ENCODE data around the gene TRIB2.

Gene TRIB2

DNA sequence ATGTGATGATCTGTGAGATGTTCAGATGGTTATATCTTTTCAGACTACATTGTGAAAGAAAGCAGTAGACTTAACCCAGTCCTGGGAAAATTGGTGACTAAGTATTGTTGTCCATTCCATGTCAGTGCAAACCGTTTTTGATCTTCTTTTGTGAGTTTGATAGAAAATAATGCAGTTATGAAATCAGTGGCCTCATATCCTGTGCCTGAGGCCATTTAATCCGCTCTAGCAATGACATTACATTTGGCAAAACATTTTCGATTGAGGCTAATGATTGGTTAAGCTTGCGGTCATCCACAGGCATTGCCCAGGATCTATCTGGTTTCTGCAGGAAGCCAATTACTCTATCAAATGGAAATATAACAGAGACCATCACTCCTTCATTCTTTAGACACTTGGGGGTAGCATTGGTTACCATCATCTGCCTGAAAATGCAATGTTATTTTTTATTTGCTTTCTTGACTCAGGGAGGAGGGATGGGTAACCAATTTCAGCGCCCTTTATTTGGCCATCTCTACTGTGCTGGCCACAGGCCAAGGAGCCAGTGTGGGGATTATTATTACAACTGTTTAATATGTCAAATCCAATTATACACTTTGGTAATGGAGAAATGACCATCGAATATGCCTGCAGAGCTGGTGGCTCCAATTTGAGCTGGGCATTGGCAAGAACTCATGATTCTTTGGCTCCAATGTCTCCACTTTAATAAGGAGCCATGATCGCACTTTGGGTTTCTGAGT lies 33.6 kb downstream of the TRIB2 start:
- no peak for DNase-seq

DNA sequence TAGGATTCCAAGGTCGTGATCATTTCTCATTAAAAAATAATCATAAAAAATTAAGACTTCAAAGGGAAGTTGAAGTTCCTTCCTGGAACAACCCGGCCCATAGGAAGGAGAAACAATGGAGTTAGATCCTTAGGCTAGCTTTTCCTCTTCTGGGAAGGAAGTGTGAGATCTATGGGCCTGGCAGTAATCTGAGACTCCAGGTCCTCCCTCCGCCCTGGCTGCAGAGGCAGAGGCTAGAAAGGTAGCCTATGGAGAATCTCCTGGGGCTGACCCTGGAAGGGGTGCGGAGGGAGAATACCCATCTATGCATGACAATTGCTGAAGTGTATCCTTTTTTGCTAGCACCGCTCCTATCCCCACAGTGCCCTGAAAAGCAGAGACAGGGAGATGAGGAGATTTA lies 37.9 kb downstream of the TRIB2 start:
- DNase-seq, result no peak

DNA sequence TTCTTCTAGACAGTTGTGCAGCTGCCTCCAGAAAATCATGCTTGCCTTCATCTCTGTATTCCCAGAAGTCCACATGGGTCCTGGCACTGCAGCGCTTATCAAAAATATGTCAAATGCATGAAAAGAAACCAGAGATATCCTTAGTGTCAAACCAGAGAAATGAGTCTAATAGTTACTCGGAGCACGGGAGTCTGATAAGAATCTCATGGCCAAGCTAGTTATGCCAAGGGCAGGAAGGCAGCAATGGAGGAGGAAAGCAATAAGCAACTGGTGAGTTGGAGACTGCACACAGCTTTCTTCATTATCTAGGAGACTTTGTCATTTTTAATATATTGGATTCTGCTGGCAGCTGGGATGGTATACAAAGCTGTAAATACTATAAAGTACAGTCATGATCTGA lies 38.6 kb downstream of the TRIB2 start:
- no peak for DNase-seq

DNA sequence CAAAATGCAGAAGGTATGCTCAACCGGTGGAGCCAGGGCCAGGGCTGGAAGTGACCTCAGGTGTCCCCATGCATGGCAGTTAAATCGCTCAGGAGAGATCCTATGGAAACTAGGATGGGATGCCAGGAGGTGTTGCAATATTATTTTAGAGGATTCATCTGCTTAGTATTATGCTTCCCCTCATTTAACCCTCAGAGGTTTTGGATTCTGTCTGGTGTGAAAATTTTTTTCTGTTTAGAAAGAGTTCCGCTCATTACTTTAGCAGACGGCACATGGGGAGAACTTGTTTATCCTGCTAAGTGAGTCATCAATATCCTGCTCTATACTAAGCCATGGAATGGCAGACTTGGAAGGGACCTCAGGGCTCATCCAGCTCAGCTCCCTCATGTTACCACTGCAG lies 42.5 kb downstream of the TRIB2 start:
- DNase-seq, result no peak

DNA sequence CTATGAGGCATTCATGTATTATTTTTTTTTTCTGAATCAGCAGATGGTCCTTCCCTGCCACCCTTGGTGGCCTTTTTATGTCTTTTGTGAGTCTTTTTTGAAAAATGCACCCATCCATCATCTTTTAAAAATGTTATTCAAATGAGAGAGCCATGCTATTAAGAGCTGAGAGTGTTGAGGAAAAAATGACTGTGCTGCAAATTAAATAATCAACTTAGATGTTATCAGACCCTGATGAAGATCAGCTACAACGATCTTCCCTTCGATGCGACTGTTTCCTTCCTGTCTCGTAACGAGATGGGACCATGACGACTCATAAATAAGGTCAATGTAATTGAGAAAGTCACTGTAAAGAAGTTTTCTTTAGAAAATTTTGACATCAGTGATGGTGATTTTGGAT lies 44.4 kb downstream of the TRIB2 start:
- no peak for DNase-seq

DNA sequence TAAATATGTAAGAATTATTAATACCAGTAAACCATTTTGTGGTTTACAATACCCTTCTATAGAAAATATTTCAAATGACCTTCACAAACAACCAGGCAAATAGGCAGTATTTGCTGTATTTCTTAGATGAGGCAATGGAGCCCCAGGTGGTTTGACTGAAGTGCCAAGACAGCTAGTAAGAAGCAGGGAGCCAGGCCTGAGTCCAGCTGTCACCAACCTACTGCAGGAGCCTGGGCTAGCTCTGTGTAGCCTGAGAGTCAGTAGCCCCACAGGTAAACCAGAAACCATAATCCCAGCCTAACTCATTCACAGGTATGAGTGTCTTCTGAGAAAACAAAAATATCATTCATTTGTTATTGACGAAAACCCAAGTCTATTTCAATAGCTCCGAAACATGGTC lies 45.6 kb downstream of the TRIB2 start:
- DNase-seq, result no peak

DNA sequence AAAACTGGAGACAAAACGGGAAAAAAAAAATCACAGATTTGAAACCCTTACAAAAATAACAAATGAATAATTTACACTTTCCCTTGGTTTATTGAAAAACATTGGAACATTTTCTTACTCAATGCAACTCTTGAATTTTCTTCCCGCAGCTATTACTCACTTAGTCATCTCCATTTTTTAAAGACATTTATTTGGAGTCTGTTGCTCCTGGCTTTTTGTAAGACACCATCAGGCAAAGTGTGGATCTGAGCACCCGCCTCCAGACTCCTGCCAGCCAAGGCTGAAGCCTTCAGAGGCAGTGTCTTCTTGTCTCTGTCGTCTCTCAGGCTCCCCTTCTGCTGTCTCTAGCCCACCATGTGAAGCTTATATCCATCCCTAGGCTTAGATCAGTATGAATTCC lies 46.2 kb downstream of the TRIB2 start:
- DNase-seq, result no peak

DNA sequence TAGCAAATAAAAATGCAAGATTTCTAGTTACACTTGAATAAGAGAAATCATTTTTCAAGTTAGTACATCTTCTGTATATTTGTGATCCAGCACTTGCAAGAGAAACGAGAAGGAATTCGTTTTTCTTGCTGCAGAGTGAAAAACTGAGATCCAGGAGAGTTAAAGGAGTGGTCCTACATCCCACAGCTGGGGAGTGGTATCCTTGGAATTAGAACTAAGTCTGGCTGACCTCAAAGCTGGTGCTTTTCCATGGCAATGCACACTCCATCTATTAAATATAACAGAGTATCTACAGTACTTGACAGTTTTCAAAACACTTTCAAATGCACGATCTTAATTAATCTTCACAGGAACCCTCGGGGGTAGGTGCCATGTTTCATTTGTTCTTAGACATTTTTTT lies 46.8 kb downstream of the TRIB2 start:
- no peak for DNase-seq

DNA sequence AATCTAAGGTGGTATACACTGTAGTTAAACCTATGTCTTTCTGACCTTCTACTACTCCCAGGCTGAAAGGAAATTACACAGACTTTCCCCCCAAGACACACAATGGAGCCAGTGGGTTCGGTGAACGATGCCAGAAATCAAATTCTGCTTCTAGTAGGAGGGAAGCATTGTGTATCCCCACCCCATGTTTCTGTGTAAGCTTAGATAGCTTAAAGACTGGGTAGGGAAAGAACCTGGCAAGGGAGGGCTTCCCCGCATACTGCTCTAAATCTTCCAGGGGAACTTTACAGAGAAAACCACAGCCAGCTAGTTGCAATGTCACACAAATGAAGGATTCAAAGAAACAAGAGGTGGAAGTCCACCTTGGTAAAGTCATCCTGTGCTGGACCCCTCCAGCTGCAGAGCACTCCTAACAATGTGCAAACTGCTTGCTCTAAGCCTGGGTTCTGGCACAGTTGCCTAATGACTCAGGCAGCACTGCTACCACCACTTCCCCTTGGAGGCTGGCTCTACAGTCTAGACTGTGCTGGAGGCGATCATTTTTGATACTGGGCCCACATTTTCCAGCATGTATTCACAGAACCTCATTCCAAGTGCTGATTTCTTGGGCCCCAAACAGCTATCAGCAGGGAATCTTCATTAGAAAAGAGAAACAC lies 47.5 kb downstream of the TRIB2 start:
- DNase-seq, result no peak

DNA sequence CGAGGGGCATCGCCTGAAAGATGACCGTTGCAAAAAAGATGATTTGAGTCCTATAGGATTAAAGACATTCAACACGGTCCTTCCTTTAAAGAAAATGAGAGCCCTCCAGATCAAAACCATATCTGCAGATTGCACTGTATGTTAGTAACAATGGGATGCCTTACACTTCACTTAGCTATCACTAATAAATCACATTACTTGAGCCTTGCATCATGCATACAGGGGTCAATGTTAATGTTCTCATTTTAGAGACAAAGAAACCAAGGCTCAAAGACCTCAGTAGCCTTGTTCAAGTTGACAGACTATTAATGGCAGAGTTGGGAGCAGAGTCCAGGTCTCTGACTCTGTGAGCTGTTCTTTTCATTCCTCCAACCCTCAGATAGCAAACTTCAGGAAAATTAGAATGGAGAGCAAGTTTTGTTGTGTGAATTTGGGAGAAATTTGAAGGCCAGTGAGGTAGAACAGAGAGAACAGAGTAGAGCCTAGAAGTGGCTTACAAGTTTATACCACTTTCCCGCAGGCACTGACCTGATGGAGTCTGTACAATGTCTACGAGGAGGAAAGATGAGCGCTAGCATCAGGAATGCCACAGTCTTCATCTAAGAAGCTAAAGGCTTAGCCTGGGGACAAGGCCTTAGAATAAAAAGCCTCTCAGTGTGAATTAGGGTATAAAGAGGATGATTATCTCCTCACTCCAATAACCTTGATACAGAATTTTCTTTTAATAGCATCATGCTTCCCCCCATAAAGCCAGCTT lies 48.3 kb downstream of the TRIB2 start:
- no peak for DNase-seq

DNA sequence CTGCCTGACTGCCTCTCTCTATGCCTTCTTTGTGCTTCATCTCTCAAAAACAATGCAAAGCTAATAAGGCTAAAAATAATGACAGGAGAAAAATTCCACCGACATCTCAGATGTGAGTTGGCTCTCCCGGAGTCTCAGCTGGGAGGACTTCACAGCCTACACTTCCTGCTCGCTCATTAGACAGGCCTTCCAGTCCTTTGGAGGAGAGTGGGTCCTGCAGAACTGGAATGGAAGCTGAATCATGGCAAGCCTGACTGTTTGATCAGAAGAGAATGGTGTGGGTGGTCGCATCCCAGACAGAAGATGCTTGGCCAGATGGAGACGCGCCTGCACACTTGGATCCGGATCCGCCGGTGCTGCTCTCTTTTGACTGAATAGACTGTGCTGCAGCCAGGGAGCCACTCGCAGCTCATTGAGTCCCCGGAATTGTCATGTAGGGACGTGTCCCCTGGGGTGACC lies 49.7 kb downstream of the TRIB2 start:
- DNase-seq, result no peak

DNA sequence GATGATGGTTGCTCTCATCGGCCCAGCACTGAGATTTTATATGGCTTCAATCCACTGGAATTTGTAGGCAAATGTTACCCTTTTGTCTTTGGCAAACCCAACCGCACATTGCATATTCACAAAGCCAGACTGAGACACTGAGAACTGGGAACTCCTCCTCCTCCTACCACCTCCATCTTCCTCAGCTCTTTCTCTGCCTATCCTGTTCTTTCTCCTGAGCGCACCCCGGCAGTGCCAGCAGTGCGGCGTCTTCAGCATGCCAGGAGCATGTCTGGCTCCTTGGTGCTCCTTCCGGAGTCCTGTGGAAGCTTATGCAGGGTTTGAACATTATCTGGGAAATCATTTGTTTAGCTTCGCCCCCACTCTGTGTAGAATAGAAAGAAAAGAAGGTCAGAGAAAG lies 50.8 kb downstream of the TRIB2 start:
- no peak for DNase-seq

DNA sequence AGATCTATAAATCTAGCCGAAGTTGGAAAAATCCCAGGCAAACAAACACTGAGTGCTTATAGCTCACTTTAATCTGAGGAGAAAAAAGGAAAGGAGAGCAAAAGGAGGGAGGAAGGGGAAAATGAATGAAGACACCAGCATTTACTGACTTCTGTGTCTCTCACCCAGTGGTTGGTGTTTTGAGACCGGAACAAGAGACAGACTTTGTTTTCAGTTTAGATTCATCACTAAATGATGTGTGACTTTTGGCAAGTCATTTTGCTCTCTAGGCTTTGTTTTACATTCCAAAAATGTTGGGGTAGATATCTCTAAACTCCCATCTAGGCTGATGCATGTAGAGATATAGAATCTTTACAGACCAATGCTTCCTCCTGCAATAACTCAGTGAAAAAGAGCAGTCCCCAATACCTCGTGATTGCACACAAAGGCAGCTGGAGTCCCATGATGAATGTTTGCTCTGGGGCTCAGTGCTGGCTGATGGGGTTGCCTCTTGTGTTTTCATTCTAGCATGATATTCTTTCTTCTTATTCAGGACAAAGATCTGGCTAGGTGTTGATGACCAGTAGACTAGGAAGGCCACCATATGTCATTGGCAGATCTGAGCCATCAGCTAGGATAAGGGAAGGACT lies 51.4 kb downstream of the TRIB2 start:
- DNase-seq, result no peak

DNA sequence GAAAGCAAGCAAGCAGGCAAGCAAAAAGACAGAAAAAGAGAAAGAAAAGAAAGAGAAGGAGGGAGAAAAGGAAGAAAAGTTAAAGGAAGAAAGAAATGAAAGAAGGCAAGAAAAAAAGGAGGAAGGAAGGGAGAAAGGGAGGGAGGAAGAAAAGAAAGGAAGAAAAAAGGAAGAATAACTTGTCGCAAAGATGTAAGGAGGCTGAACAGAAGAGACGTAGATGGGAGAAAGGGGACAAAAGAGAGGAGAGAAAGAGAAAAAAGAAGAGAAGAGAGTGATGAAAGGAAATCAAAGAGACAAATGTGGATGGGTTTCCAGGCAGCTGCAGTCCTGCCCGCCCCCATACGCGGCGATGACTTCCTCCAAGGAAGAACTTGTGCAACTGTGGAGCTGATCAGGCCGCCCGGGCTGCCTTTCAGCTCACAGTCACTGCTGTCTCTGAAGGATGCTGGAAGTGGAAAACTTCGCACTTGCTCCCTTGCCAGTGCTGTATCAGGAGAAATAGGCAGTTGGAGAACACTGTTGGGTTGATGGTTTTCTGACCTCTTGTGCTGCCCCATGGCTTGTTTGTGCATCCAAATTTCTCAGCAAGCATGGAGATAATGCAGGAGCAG lies 52.9 kb downstream of the TRIB2 start:
- DNase-seq, result no peak

DNA sequence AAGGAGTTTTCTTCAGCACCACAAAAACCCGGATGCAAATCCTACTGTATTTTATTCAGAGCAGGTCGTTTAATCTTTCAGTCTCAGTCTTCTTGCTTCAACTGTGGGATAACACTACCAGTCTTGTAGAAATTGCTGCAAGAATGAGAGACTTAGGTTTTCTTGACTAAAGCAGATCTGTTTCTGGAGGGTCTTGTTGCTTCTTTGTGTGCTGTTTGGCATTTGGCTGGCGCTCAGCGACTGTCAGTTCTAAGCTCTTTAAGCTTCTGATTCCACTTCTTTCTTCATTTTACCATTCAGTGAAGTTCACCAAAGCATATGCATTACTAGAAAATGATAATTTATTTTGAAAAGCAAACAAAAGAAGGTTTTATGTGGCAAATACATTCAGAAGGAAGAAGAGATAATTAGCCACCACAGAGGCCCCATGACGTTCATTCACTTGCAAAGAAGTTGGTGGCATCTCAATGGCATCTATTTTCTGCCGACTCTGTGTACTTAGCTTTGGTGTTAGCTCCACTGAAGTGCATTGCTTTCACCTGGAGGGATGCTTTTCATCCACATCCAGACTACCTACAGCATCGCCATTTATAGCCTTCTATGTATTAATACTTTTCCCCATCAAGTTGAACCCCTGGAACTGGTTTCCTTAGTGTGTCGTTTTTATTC lies 53.7 kb downstream of the TRIB2 start:
- no peak for DNase-seq

DNA sequence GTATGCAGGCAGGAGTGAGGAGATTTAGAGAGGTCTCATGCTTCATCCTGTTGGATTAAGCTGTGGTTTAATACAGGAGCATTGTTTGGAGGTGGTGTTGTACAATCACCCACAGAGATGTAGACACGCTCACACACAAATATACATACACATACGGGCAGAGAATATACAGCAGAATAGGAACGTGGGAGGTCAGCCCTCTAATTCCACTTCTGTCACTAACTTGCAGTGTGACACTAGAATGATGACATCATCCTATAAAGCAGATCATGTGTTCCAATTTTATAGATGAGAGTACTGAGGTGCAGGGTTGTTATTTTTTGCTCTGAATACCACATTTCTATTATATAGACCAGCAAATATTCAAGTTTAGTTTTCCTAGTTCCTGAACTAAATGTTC lies 54.4 kb downstream of the TRIB2 start:
- no peak for DNase-seq

DNA sequence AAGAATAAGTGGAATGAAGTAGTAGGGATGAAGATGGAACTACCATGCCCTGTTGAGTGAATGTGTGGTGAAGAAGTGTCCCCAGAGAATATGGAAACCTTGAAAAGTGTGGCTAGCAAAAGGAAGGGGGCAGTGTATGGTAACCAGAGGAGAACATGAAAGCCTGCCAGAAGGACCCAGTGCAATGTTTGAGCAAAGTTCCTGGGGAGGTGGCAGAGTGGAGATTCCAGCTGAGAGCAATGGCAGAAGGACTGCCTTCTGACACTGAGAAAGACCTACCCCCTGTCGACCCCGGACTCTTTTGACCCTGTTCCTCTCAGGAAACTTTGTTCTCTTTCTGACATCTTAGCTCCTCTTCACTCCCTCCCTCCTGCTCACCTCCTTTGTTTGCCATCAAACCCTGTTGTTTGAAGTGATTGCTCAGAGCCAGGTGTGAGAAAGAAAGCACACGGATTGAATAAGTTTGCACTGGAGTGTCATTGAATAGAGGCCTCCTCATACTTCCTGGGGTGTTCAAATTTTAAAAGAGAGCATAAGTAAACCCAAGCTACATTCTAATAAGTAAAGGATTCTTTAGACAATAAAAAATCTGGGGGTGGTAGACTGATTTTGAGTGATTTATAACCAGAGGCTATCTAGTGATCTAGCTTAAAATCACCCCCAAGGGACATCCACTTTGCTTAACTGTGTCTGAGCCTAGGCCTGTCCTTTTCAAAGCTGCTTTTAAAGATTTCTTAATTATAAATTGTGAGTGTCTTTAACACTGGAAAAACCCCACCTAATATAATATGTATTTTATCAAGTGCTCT lies 57.1 kb downstream of the TRIB2 start:
- DNase-seq, result no peak

DNA sequence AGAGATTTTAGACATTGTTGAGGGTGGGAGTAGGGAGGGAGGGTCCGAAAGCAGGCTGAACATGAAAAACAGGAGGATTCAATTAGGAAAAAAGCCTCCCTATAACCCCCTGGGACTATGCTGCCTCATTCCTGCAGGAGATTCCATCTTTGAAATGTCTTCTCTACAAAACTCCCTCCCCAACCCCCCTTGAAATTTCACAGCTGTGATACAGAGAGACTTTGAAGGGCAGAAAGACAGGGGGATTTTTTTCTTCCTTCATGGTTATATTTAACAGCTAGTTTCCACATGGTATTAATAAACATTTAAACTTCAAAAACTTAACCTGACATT lies 57.6 kb downstream of the TRIB2 start:
- DNase-seq, result no peak

DNA sequence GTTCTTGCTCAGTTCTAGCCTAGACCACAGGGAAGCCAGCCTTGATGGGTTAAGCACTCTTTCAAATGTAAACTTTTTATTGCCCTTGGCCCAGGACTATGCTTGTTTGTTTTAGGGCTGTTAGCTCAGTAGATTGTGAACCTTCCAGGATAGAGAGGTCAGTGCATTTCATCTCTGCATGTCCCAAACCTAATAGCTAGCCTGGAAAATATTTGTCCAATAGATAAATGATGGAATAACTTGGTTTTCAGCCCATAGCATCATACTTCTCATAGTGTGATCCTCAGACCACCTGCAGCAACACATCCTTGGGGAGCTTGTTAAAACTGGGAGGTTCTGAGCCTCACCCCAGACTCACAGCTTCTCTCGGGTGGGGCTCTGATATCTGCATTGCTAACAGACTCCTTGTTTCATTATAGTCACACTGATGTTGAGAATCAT lies 59.8 kb downstream of the TRIB2 start:
- DNase-seq, result no peak

DNA sequence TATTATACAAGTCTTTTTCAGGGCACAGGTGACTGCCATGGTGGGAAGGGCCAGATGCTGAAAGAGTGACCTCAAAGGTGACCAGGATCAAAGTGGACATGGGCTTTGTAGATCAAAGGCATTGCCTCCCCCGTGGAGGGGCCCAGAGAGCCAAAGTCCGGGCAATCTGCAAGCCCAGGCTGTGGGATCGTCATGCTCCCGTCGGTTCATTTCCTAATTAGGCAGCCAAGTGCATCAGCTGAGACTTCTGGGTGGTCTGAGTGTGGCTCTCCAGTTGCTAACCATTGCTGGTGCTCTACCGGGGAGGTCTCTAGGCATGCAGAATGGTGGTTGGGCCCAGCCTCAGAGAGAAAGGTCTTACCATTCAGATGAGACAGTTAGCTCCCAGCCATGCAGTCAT lies 61.6 kb downstream of the TRIB2 start:
- DNase-seq, result no peak

DNA sequence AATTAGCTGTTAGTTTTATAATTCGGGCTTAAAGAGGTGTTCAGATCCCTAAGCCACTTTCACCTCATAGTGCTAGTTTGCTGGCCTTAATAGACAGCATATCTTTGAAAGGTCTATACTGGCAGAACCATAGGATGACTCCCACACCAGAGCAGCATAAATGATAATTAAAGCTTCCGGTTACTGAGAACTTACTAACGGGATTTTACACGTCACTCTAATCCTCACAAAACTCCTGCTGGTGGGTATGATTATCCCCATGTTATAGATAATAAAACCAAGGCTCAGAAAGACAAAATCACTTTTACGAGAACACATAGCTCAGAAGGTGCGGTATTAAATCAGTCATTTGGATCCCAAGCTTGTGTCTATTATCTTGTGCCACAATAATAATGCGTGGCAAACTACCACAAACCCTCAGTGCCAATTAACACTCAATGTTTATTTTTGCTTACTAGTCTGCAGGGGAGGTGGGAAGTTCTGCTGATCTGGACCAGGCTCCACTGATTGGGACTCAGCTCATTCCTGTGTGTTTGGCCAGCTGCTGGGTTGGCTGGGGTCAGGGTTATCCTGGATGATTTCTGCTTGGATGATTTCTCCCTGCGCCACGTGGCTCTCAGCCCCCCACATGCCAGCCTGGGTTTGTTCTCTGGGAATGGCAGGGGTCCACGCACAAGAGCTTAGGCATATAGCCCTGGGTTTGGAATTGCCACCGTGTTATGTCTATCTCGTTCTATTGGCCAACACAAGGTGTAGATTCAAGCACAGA lies 62.3 kb downstream of the TRIB2 start:
- DNase-seq, result no peak

Measured in SW 1271 (cell line).